HG03097 (cell line): ENCODE results near the gene HS2ST1.
"Not testable (repeated sequence)": the region's sequence is repeated elsewhere in the genome, so short reads cannot be mapped to it uniquely, and the experiment has no call there.

Experiments used
- ATAC-seq: cut with Tn5 transposase; IDR thresholded peaks from one replicate; pipeline ENCODE4 v1.9.1; 2021; ENCODE audit not compliant: unreplicated experiment, low FRiP score

Gene HS2ST1

GRCh38 chr1:87056974-87057373, 142.5 kb downstream of the HS2ST1 start:
- no peak for ATAC-seq

GRCh38 chr1:87058343-87058649, 143.9 kb downstream of the HS2ST1 start:
- ATAC-seq: no peak

GRCh38 chr1:87061742-87062156, 147.3 kb downstream of the HS2ST1 start:
- no peak for ATAC-seq

- no peak for ATAC-seq
Measured at GRCh38 chr1:87062687-87063086, 148.3 kb downstream of the HS2ST1 start.

- no peak for ATAC-seq
Measured at GRCh38 chr1:87064309-87064708, 149.9 kb downstream of the HS2ST1 start.

- ATAC-seq: no peak
Measured at GRCh38 chr1:87064986-87065385, 150.6 kb downstream of the HS2ST1 start.

- not testable (repeated sequence) for ATAC-seq
Measured at GRCh38 chr1:87066708-87067107, 152.3 kb downstream of the HS2ST1 start.

GRCh38 chr1:87072411-87072810, 158.0 kb downstream of the HS2ST1 start:
- ATAC-seq: no peak

GRCh38 chr1:87072904-87073303, 158.5 kb downstream of the HS2ST1 start:
- no peak for ATAC-seq

- ATAC-seq: no peak
Measured at GRCh38 chr1:87074001-87074795, 159.8 kb downstream of the HS2ST1 start.

- ATAC-seq: no peak
Measured at GRCh38 chr1:87077959-87078639, 163.7 kb downstream of the HS2ST1 start.

- no peak for ATAC-seq
Measured at GRCh38 chr1:87084244-87084836, 169.9 kb downstream of the HS2ST1 start.

GRCh38 chr1:87086120-87086519, 171.7 kb downstream of the HS2ST1 start:
- ATAC-seq: no peak

- no peak for ATAC-seq
Measured at GRCh38 chr1:87089070-87089736, 174.8 kb downstream of the HS2ST1 start.

- no peak for ATAC-seq
Measured at GRCh38 chr1:87089823-87090222, 175.4 kb downstream of the HS2ST1 start.

- ATAC-seq: no peak
Measured at GRCh38 chr1:87091425-87091824, 177.0 kb downstream of the HS2ST1 start.

GRCh38 chr1:87092846-87093245, 178.4 kb downstream of the HS2ST1 start:
- ATAC-seq: no peak

GRCh38 chr1:87093286-87093685, 178.9 kb downstream of the HS2ST1 start:
- ATAC-seq: no peak

- no peak for ATAC-seq
Measured at GRCh38 chr1:87094238-87094637, 179.8 kb downstream of the HS2ST1 start.

GRCh38 chr1:87100271-87100670, 185.8 kb downstream of the HS2ST1 start:
- no peak for ATAC-seq

GRCh38 chr1:87103074-87103473, 188.6 kb downstream of the HS2ST1 start:
- no peak for ATAC-seq
